ENCODE measurements around the gene SND1.
A peak's percentile ranks its signal among the peaks of the same experiment; 100 is the strongest.

Gene SND1

GRCh38 chr7:127877951-127878350 is 226.0 kb downstream of the SND1 start:
- DNase-seq: no peak

- no peak for DNase-seq
These were observed 226.8 kb downstream of the SND1 start for GRCh38 chr7:127878791-127879190.

GRCh38 chr7:127879436-127879835 is 227.4 kb downstream of the SND1 start:
- no peak for DNase-seq

GRCh38 chr7:127879942-127880341 is 227.9 kb downstream of the SND1 start:
- no peak for DNase-seq

- no peak for DNase-seq
These were observed 228.5 kb downstream of the SND1 start for GRCh38 chr7:127880454-127880853.

- no peak for DNase-seq
These were observed 229.6 kb downstream of the SND1 start for GRCh38 chr7:127881564-127881963.

- no peak for DNase-seq
These were observed 230.4 kb downstream of the SND1 start for GRCh38 chr7:127882313-127882920.

- peak; percentile 28 for DNase-seq
These were observed 232.1 kb downstream of the SND1 start for GRCh38 chr7:127884066-127884559.

GRCh38 chr7:127885222-127885772 is 233.3 kb downstream of the SND1 start:
- DNase-seq: no peak

GRCh38 chr7:127885843-127886242 is 233.8 kb downstream of the SND1 start:
- DNase-seq: peak; percentile 94

GRCh38 chr7:127886248-127886647 is 234.3 kb downstream of the SND1 start:
- DNase-seq: no peak

GRCh38 chr7:127887096-127887495 is 235.1 kb downstream of the SND1 start:
- no peak for DNase-seq

GRCh38 chr7:127887631-127888030 is 235.6 kb downstream of the SND1 start:
- peak; percentile 45 for DNase-seq

GRCh38 chr7:127888411-127888810 is 236.4 kb downstream of the SND1 start:
- DNase-seq: no peak

GRCh38 chr7:127888825-127889224 is 236.8 kb downstream of the SND1 start:
- DNase-seq: no peak

- DNase-seq: no peak
These were observed 237.7 kb downstream of the SND1 start for GRCh38 chr7:127889677-127890076.

- no peak for DNase-seq
These were observed 238.7 kb downstream of the SND1 start for GRCh38 chr7:127890726-127891125.

GRCh38 chr7:127891144-127891543 is 239.2 kb downstream of the SND1 start:
- DNase-seq: no peak

- DNase-seq: no peak
These were observed 240.0 kb downstream of the SND1 start for GRCh38 chr7:127891854-127892438.

GRCh38 chr7:127892488-127893314 is 240.7 kb downstream of the SND1 start:
- peak; percentile 70 for DNase-seq

- DNase-seq: peak; percentile 42
These were observed 241.6 kb downstream of the SND1 start for GRCh38 chr7:127893547-127893946.

- peak; percentile 63 for DNase-seq
These were observed 242.6 kb downstream of the SND1 start for GRCh38 chr7:127894588-127894987.

- DNase-seq: no peak
These were observed 243.4 kb downstream of the SND1 start for GRCh38 chr7:127895360-127895759.
